A549 treated with AZD2906 at 1 μM for 4 hours (cell line): ENCODE data around the gene ALDH5A1. TPM values are rescaled to one million over a fixed set of nuclear protein-coding genes. Genes with fewer than 3 reads are reported as not detected.

Source experiments
- total RNA-seq: library from RNA; stranded (reverse); fragments of 200-300 nt; extraction: Qiagen RNA extraction; gene quantifications from 5 replicates; pipeline ENCODE4 v1.2.3, GENCODE V29; 2022

Gene ALDH5A1
- 6.7 to 7.7 TPM (median 6.9 TPM) in 5 replicates for total RNA-seq

GRCh38 chr6:24494821-24495795 lies at the start of gene ALDH5A1:
TSS of gene ALDH5A1 (plus strand) at chr6:24494969. CDS start at chr6:24494997, 28 bp downstream.

GRCh38 chr6:24489470-24489869 lies 5.3 kb upstream of the ALDH5A1 start, which contains the start of gene GPLD1:
TSS of gene GPLD1 (minus strand) at chr6:24489578. CDS start at chr6:24489511, 67 bp downstream.

Other genes with a start within 250 kb of the ALDH5A1 start
- 1.9 to 3.8 TPM (median 2.1 TPM) in 5 replicates for gene DCDC2, start 136.9 kb upstream of the ALDH5A1 start, total RNA-seq
- 19.1 to 20.4 TPM (median 20.1 TPM) in 5 replicates for gene MRS2, start 92.0 kb upstream of the ALDH5A1 start, total RNA-seq
- 0.81 to 1.2 TPM (median 1.0 TPM) in 5 replicates for gene GPLD1, start 5.4 kb upstream of the ALDH5A1 start, total RNA-seq
- 1.8 to 2.0 TPM (median 2.0 TPM) in 5 replicates for gene KIAA0319, start 151.2 kb downstream of the ALDH5A1 start, total RNA-seq
- gene TDP2, start 171.9 kb downstream of the ALDH5A1 start, total RNA-seq: 26.0 to 31.1 TPM (median 27.1 TPM) in 5 replicates
- gene ACOT13, start 172.1 kb downstream of the ALDH5A1 start, total RNA-seq: 11.4 to 26.5 TPM (median 26.0 TPM) in 5 replicates
- 46.9 to 63.4 TPM (median 49.4 TPM) in 5 replicates for gene C6orf62, start 224.2 kb downstream of the ALDH5A1 start, total RNA-seq